Nephron (organoid): Measurements from ENCODE around the gene SORCS2.

ENCODE experiments used
- H3K27ac Mint-ChIP-seq, 3 experiments: 2 replicates each; pipeline ENCODE4 v1.8.0; 2020; ENCODE audit warnings: mixed read lengths in 3 of 3, mild to moderate bottlenecking in 2 of 3, moderate library complexity in 1 of 3
- H3K27me3 Mint-ChIP-seq: 2 replicates; pipeline ENCODE4 v1.8.0; 2021; ENCODE audit warnings: low read depth, mild to moderate bottlenecking, moderate library complexity, mixed read lengths
- H3K36me3 Mint-ChIP-seq: 2 replicates; pipeline ENCODE4 v1.8.0; 2020; ENCODE audit warnings: low read depth, mixed read lengths
- H3K4me1 Mint-ChIP-seq: 2 replicates; pipeline ENCODE4 v1.8.0; 2020; ENCODE audit warnings: mixed read lengths
- H3K4me3 Mint-ChIP-seq, 3 experiments: 2 replicates each; pipeline ENCODE4 v1.8.0; 2020; ENCODE audit warnings: mild to moderate bottlenecking in 3 of 3, mixed read lengths in 3 of 3, moderate library complexity in 2 of 3
- H3K9me3 Mint-ChIP-seq: 2 replicates; pipeline ENCODE4 v1.8.0; 2020; ENCODE audit warnings: mixed read lengths
- CTCF ChIP-seq, 3 experiments: fragments of 200-600 bp; sonication (generic); IDR thresholded peaks; one replicate each; pipeline ENCODE4 v1.5.0; 2021; ENCODE audit warnings: antibody characterized with exemption in 3 of 3; ENCODE audit not compliant: unreplicated experiment in 3 of 3

SORCS2 gene

GRCh38 chr4:7790999-7791398 lies 598.7 kb downstream of the SORCS2 start:
- Mint-ChIP-seq H3K27me3 (no peaks in the 10 kb centered on the region), H3K27ac (peak overlapping the region in 1 of 3 experiments; percentile 5)
- TF ChIP-seq CTCF (IDR thresholded peaks at IDR 0.05; ENCODE audit: unreplicated experiment in 3 of 3) = no peak

More at GRCh38 chr4:7790999-7791398, 598.7 kb downstream of the SORCS2 start:
- H3K36me3 Mint-ChIP-seq = peaks cover 40% of the 10 kb centered on the region
- peaks cover 10% of the 10 kb centered on the region for H3K4me1 Mint-ChIP-seq
- no peak overlapping the region for H3K4me3 Mint-ChIP-seq
- no peaks in the 10 kb centered on the region for H3K9me3 Mint-ChIP-seq
